Stimulated activated CD4-positive, alpha-beta T cell treated with anti-CD3 and anti-CD28 coated beads, Interleukin-12 subunit alpha, Interleukin-12 subunit beta, amount 100 ng/mL, for 24 hours (primary cell): ENCODE data around the gene RNASET2.
"Not testable (repeated sequence)": the region's sequence is repeated elsewhere in the genome, so short reads cannot be mapped to it uniquely, and the experiment has no call there.

Experiments used
- DNase-seq, 2 experiments: peaks; one replicate each; pipeline ENCODE4 v3.0.0-alpha.2; 2020; ENCODE audit warnings: low read depth in 2 of 2

Gene RNASET2

GRCh38 chr6:166927935-166928643 lies 28.3 kb downstream of the RNASET2 start:
- no peak for DNase-seq

- DNase-seq, result no peak
Observed at GRCh38 chr6:166927240-166927934, 29.0 kb downstream of the RNASET2 start.

- DNase-seq, result no peak
Observed at GRCh38 chr6:166926748-166927147, 29.6 kb downstream of the RNASET2 start.

GRCh38 chr6:166925141-166925996 lies 31.0 kb downstream of the RNASET2 start:
- DNase-seq, result no peak

GRCh38 chr6:166924531-166924930 lies 31.8 kb downstream of the RNASET2 start:
- DNase-seq, result no peak

DNA sequence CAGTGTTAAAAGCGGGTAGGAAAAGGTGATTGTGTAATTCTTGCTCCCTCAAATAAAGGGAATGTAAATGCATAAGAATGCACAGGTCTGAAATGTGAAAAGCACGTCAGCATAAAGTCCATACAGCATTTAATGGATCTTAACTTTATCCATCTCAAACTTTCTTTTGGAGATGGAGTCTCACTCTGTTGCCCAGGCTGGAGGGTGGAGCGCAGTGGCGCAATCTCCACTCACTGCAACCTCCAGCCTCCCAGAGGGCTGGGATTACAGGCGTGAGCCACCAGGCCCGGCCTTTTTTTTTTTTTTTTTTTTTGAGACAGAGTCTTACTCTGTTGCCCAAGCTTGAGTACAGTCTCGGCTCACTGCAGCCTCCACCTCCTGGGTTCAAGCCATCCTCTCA lies 33.4 kb downstream of the RNASET2 start:
- no peak for DNase-seq

DNA sequence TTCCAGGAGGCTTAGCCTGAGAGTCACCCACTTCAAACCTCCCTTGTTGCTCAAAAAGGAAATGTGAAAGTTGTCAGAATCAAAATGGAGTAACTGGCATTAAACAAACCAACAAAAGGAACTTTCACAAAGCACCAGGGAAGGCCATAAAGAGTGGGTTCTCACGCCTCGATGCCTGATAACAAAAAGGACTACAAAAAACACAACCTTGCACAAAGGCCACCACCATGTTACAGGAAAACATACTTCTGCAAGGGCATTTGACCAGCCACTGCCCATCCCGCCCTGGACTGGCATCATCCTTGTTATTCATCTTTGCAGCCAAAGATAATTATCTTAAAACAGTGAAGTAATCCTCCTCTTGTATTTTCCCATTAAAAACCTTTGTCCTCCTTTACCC lies 34.8 kb downstream of the RNASET2 start:
- no peak for DNase-seq

- no peak for DNase-seq
Observed at GRCh38 chr6:166916824-166917223, 39.5 kb downstream of the RNASET2 start.

DNA sequence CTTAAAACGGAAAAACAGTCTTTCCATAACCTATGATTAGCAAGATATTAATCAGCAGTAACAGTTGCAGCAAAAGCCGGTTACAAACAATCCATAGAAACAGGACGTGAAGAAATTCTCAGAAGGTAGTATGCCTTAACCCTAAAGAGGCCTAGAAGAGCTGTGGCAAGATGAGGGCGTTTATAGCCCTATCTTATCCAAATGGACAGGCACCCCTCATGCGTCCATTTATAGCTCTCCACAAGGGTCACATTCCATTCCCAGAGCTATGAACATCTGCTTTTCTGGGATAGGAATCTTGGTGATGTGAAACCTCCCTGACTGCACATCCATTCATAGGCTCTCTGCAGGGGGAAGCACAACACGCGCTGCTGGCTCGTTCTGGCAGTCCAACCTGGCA lies 40.9 kb downstream of the RNASET2 start:
- DNase-seq, result not testable (repeated sequence)

- DNase-seq, result not testable (repeated sequence)
Observed at GRCh38 chr6:166914952-166915351, 41.4 kb downstream of the RNASET2 start.

GRCh38 chr6:166911248-166911677 lies 45.1 kb downstream of the RNASET2 start:
- DNase-seq, result no peak

GRCh38 chr6:166910601-166911000 lies 45.7 kb downstream of the RNASET2 start:
- no peak for DNase-seq

- no peak for DNase-seq
Observed at GRCh38 chr6:166908811-166909210, 47.5 kb downstream of the RNASET2 start.

- DNase-seq, result no peak
Observed at GRCh38 chr6:166907871-166908806, 48.2 kb downstream of the RNASET2 start.

DNA sequence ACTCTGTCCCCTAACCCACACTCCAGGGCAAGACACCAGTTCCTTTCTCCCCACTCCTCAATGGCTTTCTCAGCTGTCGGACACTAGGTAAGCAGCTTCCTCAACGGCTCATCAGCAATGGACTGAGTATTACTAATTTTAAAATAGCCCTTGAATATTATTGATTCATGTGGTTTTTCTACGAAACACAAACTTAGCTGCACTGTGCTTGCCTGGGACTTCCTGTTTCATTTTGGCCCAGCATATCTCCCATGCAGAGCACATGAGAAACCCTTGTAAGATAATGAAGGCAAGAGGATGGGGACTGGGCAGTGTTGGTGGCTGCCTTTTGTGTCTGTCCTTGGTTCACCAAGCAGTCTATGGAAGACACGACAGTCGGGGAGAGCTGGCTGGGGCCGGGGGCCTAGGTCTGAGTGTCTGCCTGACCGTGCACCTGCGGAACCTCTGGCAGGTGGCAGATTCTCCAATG lies 48.9 kb downstream of the RNASET2 start:
- no peak for DNase-seq

GRCh38 chr6:166906376-166907044 lies 49.8 kb downstream of the RNASET2 start:
- no peak for DNase-seq

GRCh38 chr6:166905505-166906134 lies 50.7 kb downstream of the RNASET2 start:
- no peak for DNase-seq

DNA sequence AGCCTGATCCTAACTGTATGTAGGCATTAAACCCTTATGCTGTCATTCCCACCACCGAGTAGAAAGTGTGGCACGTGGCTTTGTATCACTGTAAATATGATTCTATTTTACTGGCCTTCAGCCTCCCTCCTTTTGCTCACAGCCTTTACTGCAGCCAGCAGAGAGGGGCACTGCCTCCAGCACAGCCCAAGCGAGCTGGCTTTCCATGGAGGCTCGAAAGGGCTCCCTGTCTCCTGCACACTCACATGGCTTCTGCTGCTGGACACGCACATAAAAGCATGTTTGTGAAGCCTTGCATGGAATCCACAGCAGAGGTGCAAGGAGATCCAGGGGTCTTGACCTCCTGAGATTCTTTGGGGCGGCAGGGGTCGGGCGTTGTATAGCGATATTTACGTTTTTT lies 51.3 kb downstream of the RNASET2 start:
- no peak for DNase-seq

GRCh38 chr6:166904101-166904746 lies 52.1 kb downstream of the RNASET2 start:
- DNase-seq, result no peak

DNA sequence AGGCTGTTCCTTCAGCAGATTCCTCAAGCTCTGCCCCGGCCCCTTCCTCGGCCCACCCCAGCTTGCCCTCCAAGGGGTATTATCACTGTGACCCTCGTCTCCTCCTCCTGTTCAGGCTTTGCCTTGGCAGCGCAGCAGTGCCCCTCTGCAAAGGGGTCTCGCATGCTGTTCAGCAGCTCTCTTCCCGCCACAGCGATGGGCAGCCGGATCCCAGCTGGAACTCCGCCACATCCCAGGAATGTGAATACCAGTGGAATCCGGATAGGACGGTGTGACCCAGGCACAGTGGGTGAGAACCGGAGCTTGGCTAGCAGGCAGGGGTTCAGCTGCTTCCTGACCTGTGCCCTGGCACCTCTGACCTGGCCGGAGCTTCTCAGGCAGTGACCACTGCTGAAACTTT lies 52.9 kb downstream of the RNASET2 start:
- no peak for DNase-seq
